ENCODE data around the gene EIF4G2.

The EIF4G2 gene

GRCh38 chr11:10749476-10749875 lies 59.2 kb downstream of the EIF4G2 start:
- Histone ChIP-seq H3K36me3 (ENCODE audit: insufficient read depth, low read length) (peaks cover 13% of the 10 kb centered on the region), H3K9ac (ENCODE audit: low read length) (no peak overlapping the region), H3K9me3 (ENCODE audit: low read length) (no peaks in the 10 kb centered on the region), H3K4me3 (ENCODE audit: low read depth, low read length, poor library complexity, severe bottlenecking) (no peak overlapping the region), H3K9me2 (ENCODE audit: low read depth, low read length) (no peaks in the 10 kb centered on the region), H3K79me2 (ENCODE audit: insufficient read depth, low read length) (peaks cover 14% of the 10 kb centered on the region; the same call in 1 of the 2 replicates), H3K27ac (ENCODE audit: low read depth, low read length, poor library complexity, severe bottlenecking) (no peak overlapping the region), H4K20me1 (ENCODE audit: insufficient read depth, low read length) (no peaks in the 10 kb centered on the region), H3K27me3 (ENCODE audit: insufficient read depth, low read length) (no peaks in the 10 kb centered on the region), H3K4me1 (ENCODE audit: insufficient read depth, low read length, severe bottlenecking) (peaks cover 16% of the 10 kb centered on the region), H3F3A (ENCODE audit: insufficient read depth, low read length) (no peaks in the 10 kb centered on the region), H3K4me2 (ENCODE audit: low read length) (no peak overlapping the region), H2AFZ (ENCODE audit: low read length) (no peak overlapping the region)
- TF ChIP-seq CTCF (IDR thresholded peaks at IDR 0.05; ENCODE audit: low read length): no peak
- no peak for TF ChIP-seq EZH2 (IDR thresholded peaks at IDR 0.05; ENCODE audit: borderline replicate concordance, low read length)

- peaks cover 22% of the 10 kb centered on the region for H3K4me1 ChIP-seq (ENCODE audit: insufficient read depth, low read length, severe bottlenecking)
- TF ChIP-seq EZH2 (IDR thresholded peaks at IDR 0.05; ENCODE audit: borderline replicate concordance, low read length): no peak
- TF ChIP-seq CTCF (IDR thresholded peaks at IDR 0.05; ENCODE audit: low read length): no peak
- no peak overlapping the region for H2AFZ ChIP-seq (ENCODE audit: low read length)
- H3K27me3 ChIP-seq (ENCODE audit: insufficient read depth, low read length): no peaks in the 10 kb centered on the region
- H3K9me2 ChIP-seq (ENCODE audit: low read depth, low read length): no peaks in the 10 kb centered on the region
- H3K4me3 ChIP-seq (ENCODE audit: low read depth, low read length, poor library complexity, severe bottlenecking): no peak overlapping the region
- no peak overlapping the region for H3K27ac ChIP-seq (ENCODE audit: low read depth, low read length, poor library complexity, severe bottlenecking)
- no peaks in the 10 kb centered on the region for H3K36me3 ChIP-seq (ENCODE audit: insufficient read depth, low read length)
- no peak overlapping the region for H3K9ac ChIP-seq (ENCODE audit: low read length)
- no peaks in the 10 kb centered on the region for H4K20me1 ChIP-seq (ENCODE audit: insufficient read depth, low read length)
- peaks cover 14% of the 10 kb centered on the region; the same call in 1 of the 2 replicates for H3K79me2 ChIP-seq (ENCODE audit: insufficient read depth, low read length)
- no peaks in the 10 kb centered on the region for H3F3A ChIP-seq (ENCODE audit: insufficient read depth, low read length)
- no peak overlapping the region for H3K4me2 ChIP-seq (ENCODE audit: low read length)
- H3K9me3 ChIP-seq (ENCODE audit: low read length): no peaks in the 10 kb centered on the region
Measured at GRCh38 chr11:10747733-10748132, 61.0 kb downstream of the EIF4G2 start.

Data from OCI-LY1 (cell line).